ENCODE results near the gene EXOC2. TPM values are rescaled to one million over a fixed set of nuclear protein-coding genes. Genes with fewer than 3 reads are reported as not detected.
"Not testable (repeated sequence)": the region's sequence is repeated elsewhere in the genome, so short reads cannot be mapped to it uniquely, and the experiment has no call there.

The EXOC2 gene
- total and polyA plus RNA-seq, 10 of the 15 experiments (the other 5 are each of a cell fraction or from before 2014, with no cell fraction given): 8.7 to 32.8 (median 20.7) TPM

GRCh38 chr6:663788-664187 lies 29.2 kb downstream of the EXOC2 start:
- H3K9me3 ChIP-seq (replicated peaks; ENCODE audit: control insufficient read depth, insufficient read depth, low read length); ATAC-seq; H4K20me1 ChIP-seq (ENCODE audit: control insufficient read depth, insufficient read depth); H3K9ac ChIP-seq (ENCODE audit: control insufficient read depth, insufficient read depth, low read length); POLR2A ChIA-PET; in situ Hi-C loops (cut with MboI); H3K4me3 ChIP-seq; H3K79me2 ChIP-seq (ENCODE audit: control insufficient read depth, insufficient read depth, low read length); BruUV-seq (replicated peaks); intact Hi-C loops (cut with micrococcal nuclease; ENCODE audit: unreplicated experiment); H3K36me3 ChIP-seq (ENCODE audit: control insufficient read depth in 2 of 2, insufficient read depth in 2 of 2, low read length in 1 of 2); FAIRE-seq; RAD21 ChIA-PET (ENCODE audit: unreplicated experiment); H3K4me1 ChIP-seq (ENCODE audit: control insufficient read depth, insufficient read depth, low read length); H3K4me2 ChIP-seq (ENCODE audit: control insufficient read depth, insufficient read depth); H3K27me3 ChIP-seq (replicated peaks in 1 of 2; ENCODE audit: control insufficient read depth in 2 of 2, insufficient read depth in 2 of 2, low read length in 1 of 2); H2AFZ ChIP-seq (ENCODE audit: control insufficient read depth, low read depth, low read length); DNase-seq (ENCODE audit: low read depth, low spot score); H3K27ac ChIP-seq (ENCODE audit: control insufficient read depth, insufficient read depth): not testable (repeated sequence)
- WGBS (ENCODE audit: insufficient coverage, insufficient replicate concordance, low lambda C conversion rate, missing lambda C conversion rate): 67% methylated on average over 4 of the region's 4 CpGs
- ChIA-PET SMC1A (ENCODE audit: uncharacterized antibody, unreplicated experiment) (interaction anchor here (1.1 kb wide), 1 partner anchor 9 kb away, joined by 3 read pairs; no protein-coding TSS in a partner anchor), CTCF (interaction anchor here (0.8 kb wide), 1 partner anchor 13 kb away, joined by 3 read pairs; no protein-coding TSS in a partner anchor)

- ATAC-seq (no peak), DNase-seq (ENCODE audit: low read depth, low spot score) (no peak), FAIRE-seq (no peak)
- no peaks in the 10 kb centered on the region for H3K4me1 ChIP-seq (ENCODE audit: control insufficient read depth, insufficient read depth, low read length)
- intact Hi-C loops (cut with micrococcal nuclease; ENCODE audit: unreplicated experiment): no loop called here
- H3K9me3 ChIP-seq (replicated peaks; ENCODE audit: control insufficient read depth, insufficient read depth, low read length): no peaks in the 10 kb centered on the region; the same call in 2 of the 3 replicates
- ChIA-PET RAD21 (ENCODE audit: unreplicated experiment) (no interaction called here), POLR2A (interaction anchor here (1.2 to 1.3 kb wide), 2 partner anchors 23 to 51 kb away, joined by 3 read pairs; no protein-coding TSS in a partner anchor), CTCF (interaction anchor here (0.8 to 2.0 kb wide), 5 partner anchors 13 to 271 kb away, joined by 3 to 4 read pairs (median 3); no protein-coding TSS in a partner anchor), SMC1A (ENCODE audit: uncharacterized antibody, unreplicated experiment) (interaction anchor here (1.1 to 1.8 kb wide), 3 partner anchors 10 to 505 kb away, joined by 3 to 7 read pairs (median 5); no protein-coding TSS in a partner anchor)
- no peak overlapping the region for H3K4me3 ChIP-seq
- no peak overlapping the region for H3K9ac ChIP-seq (ENCODE audit: control insufficient read depth, insufficient read depth, low read length)
- in situ Hi-C loops (cut with MboI): no loop called here
- no peaks in the 10 kb centered on the region for H4K20me1 ChIP-seq (ENCODE audit: control insufficient read depth, insufficient read depth)
- 87% methylated on average over 12 of the region's 13 CpGs for WGBS (ENCODE audit: insufficient coverage, insufficient replicate concordance, low lambda C conversion rate, missing lambda C conversion rate)
- H2AFZ ChIP-seq (ENCODE audit: control insufficient read depth, low read depth, low read length): no peak overlapping the region
- H3K27ac ChIP-seq (ENCODE audit: control insufficient read depth, insufficient read depth): no peak overlapping the region
- no peak overlapping the region for H3K4me2 ChIP-seq (ENCODE audit: control insufficient read depth, insufficient read depth)
- peaks cover 0 to 4% of the 10 kb centered on the region in 2 experiments; a peak in 2 of 4 replicates for H3K36me3 ChIP-seq (ENCODE audit: control insufficient read depth in 2 of 2, insufficient read depth in 2 of 2, low read length in 1 of 2)
- no TSS peak for BruUV-seq (replicated peaks)
- H3K27me3 ChIP-seq (replicated peaks in 1 of 2; ENCODE audit: control insufficient read depth in 2 of 2, insufficient read depth in 2 of 2, low read length in 1 of 2): no peaks in the 10 kb centered on the region
- H3K79me2 ChIP-seq (ENCODE audit: control insufficient read depth, insufficient read depth, low read length): peaks cover 2% of the 10 kb centered on the region
- TF ChIP-seq CHD4 (IDR thresholded peaks at IDR 0.05) (no peak), EP300 (IDR thresholded peaks at IDR 0.05; ENCODE audit: borderline replicate concordance in 1 of 2, control insufficient read depth in 1 of 2, low read depth in 2 of 2, low read length in 2 of 2) (no peak), SMAD5 (IDR thresholded peaks at IDR 0.05; ENCODE audit: low read depth) (no peak), RBBP5 (conservative IDR thresholded peaks at IDR 0.05) (no peak), POLR2A (IDR thresholded peaks at IDR 0.05; ENCODE audit: low read depth, low read length) (no peak), JUND (IDR thresholded peaks at IDR 0.05; ENCODE audit: low read depth, low read length) (no peak), RAD21 (IDR thresholded peaks at IDR 0.05; ENCODE audit: insufficient read depth, low read depth, low read length) (no peak), WRNIP1 (IDR thresholded peaks at IDR 0.05; ENCODE audit: borderline replicate concordance, low read depth, low read length) (no peak), ZNF207 (IDR thresholded peaks at IDR 0.05; ENCODE audit: borderline replicate concordance) (no peak), DPF2 (IDR thresholded peaks at IDR 0.05) (no peak), IKZF1 (conservative IDR thresholded peaks at IDR 0.05) (no peak), ESRRA (IDR thresholded peaks at IDR 0.05; ENCODE audit: low read length) (no peak)
- TF ChIP-seq, protein P1, sequence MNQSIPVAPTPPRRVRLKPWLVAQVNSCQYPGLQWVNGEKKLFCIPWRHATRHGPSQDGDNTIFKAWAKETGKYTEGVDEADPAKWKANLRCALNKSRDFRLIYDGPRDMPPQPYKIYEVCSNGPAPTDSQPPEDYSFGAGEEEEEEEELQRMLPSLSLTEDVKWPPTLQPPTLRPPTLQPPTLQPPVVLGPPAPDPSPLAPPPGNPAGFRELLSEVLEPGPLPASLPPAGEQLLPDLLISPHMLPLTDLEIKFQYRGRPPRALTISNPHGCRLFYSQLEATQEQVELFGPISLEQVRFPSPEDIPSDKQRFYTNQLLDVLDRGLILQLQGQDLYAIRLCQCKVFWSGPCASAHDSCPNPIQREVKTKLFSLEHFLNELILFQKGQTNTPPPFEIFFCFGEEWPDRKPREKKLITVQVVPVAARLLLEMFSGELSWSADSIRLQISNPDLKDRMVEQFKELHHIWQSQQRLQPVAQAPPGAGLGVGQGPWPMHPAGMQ (IDR thresholded peaks at IDR 0.05; ENCODE audit: borderline replicate concordance): no peak
- TF ChIP-seq, protein P2, sequence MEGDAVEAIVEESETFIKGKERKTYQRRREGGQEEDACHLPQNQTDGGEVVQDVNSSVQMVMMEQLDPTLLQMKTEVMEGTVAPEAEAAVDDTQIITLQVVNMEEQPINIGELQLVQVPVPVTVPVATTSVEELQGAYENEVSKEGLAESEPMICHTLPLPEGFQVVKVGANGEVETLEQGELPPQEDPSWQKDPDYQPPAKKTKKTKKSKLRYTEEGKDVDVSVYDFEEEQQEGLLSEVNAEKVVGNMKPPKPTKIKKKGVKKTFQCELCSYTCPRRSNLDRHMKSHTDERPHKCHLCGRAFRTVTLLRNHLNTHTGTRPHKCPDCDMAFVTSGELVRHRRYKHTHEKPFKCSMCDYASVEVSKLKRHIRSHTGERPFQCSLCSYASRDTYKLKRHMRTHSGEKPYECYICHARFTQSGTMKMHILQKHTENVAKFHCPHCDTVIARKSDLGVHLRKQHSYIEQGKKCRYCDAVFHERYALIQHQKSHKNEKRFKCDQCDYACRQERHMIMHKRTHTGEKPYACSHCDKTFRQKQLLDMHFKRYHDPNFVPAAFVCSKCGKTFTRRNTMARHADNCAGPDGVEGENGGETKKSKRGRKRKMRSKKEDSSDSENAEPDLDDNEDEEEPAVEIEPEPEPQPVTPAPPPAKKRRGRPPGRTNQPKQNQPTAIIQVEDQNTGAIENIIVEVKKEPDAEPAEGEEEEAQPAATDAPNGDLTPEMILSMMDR (IDR thresholded peaks at IDR 0.05 in 2 of 3, conservative IDR thresholded peaks at IDR 0.05 in 1 of 3; ENCODE audit: control insufficient read depth in 2 of 3, extremely low read depth in 1 of 3, insufficient read depth in 1 of 3, low read depth in 3 of 3, low read length in 3 of 3): no peak
Measured at GRCh38 chr6:659716-660581, 33.0 kb downstream of the EXOC2 start.
